ENCODE measurements around the gene WIPF2.

GRCh38 chr17:40219594-40220338, 662 bp downstream of the WIPF2 start:
- TF ChIP-seq CTCF (IDR thresholded peaks at IDR 0.05 in 4 of 5, conservative IDR thresholded peaks at IDR 0.05 in 1 of 5) (no peak), POLR2A (IDR thresholded peaks at IDR 0.05) (no peak)

Data from gastrocnemius medialis (tissue), 4 donors.